Kidney (tissue), 14 donors: ENCODE results near the gene MAML2. TPM values are rescaled to one million over a fixed set of nuclear protein-coding genes. Genes with fewer than 3 reads are reported as not detected.

ENCODE experiments used
- DNase-seq, 5 donors: peaks; one replicate each; pipeline ENCODE4 v3.0.0-alpha.2; 2013 to 2020
- FAIRE-seq: peaks from 2 replicates; lab custom pipeline; 2012; peaks lifted over from hg19 to GRCh38; lab: Jason Lieb, UNC
- H3K27ac ChIP-seq, 2 donors: one replicate each; pipeline ENCODE4 v1.7.0; 2013; ENCODE audit warnings: low read depth in 2 of 2, low read length in 2 of 2, inconsistent platforms in 1 of 2
- H3K27me3 ChIP-seq: one replicate; pipeline ENCODE4 v1.7.1; 2013; ENCODE audit warnings: low read length, inconsistent platforms; ENCODE audit not compliant: control insufficient read depth, insufficient read depth
- H3K36me3 ChIP-seq, 3 donors: one replicate each; pipeline versions ENCODE4 v1.7.0 to v1.7.1; 2013; ENCODE audit warnings: low read length in 3 of 3, control low read depth in 1 of 3, inconsistent platforms in 1 of 3; ENCODE audit not compliant: insufficient read depth in 3 of 3, control insufficient read depth in 2 of 3
- H3K4me1 ChIP-seq, 3 donors: one replicate each; pipeline versions ENCODE4 v1.7.0 to v1.7.1; 2013; ENCODE audit warnings: low read length in 3 of 3, inconsistent platforms in 1 of 3, low read depth in 1 of 3; ENCODE audit not compliant: control insufficient read depth in 2 of 3, insufficient read depth in 2 of 3
- H3K4me3 ChIP-seq, 3 donors: one replicate each; pipeline versions ENCODE4 v1.7.0 to v1.8.1; 2013; ENCODE audit warnings: low read length in 3 of 3, control low read depth in 1 of 3, inconsistent platforms in 1 of 3
- H3K9ac ChIP-seq, 3 donors: one replicate each; pipeline versions ENCODE4 v1.7.0 to v1.7.1; 2013; ENCODE audit warnings: low read length in 3 of 3, control low read depth in 1 of 3, inconsistent platforms in 1 of 3
- H3K9me3 ChIP-seq, 3 donors: one replicate each; pipeline versions ENCODE4 v1.7.0 to v1.7.1; 2013; ENCODE audit warnings: low read length in 3 of 3, control low read depth in 1 of 3, inconsistent platforms in 1 of 3; ENCODE audit not compliant: control insufficient read depth in 2 of 3, insufficient read depth in 1 of 3
- CTCF ChIP-seq: IDR thresholded peaks from 3 replicates; pipeline ENCODE4 v1.5.1; 2012; ENCODE audit warnings: mild to moderate bottlenecking, moderate library complexity, borderline replicate concordance; ENCODE audit not compliant: insufficient read depth; ENCODE audit errors: extremely low read depth
- intact Hi-C: fragments of 100-400 bp; cut with DNase I; formaldehyde crosslinking; loops from one replicate; pipeline ENCODE4 v1.11.1; 2022
- polyA plus RNA-seq: library from polyadenylated mRNA; stranded (reverse); fragments of 350-450 nt; fragmentation: Illumina TruSeq; extraction: RNeasy Lipid Tissue Mini Kit (QIAGEN cat#74804); gene quantifications from one replicate; pipeline ENCODE4 v1.2.3, GENCODE V29; 2014; ENCODE audit warnings: low read depth, low replicate concordance; ENCODE audit not compliant: insufficient read depth
- total RNA-seq: library from RNA; stranded (reverse); fragmentation: NEBNext Ultra II Directional; extraction: Animal tissue kit (Norgen Biotek cat#: 25700); gene quantifications from one replicate; pipeline ENCODE4 v1.2.1, GENCODE V29; 2021
- donor health status: control.
- donor health status: control.
- donor health status: control.
- donor health status: control.
- donor health status: control.
- donor health status: DM: yes; HTN: yes; CAD: no.
- donor health status: Normal renal cell carcinoma (clear cell type).

Gene MAML2
- total and polyA plus RNA-seq, 2 donors from 2014 or later: 4.9 to 32.3 TPM

- Histone ChIP-seq H3K9ac (no peak overlapping the region), H3K4me3 (no peak overlapping the region), H3K4me1 (no peaks in the 10 kb centered on the region), H3K27me3 (no peaks in the 10 kb centered on the region), H3K36me3 (no peaks in the 10 kb centered on the region), H3K27ac (no peak overlapping the region), H3K9me3 (no peaks in the 10 kb centered on the region)
- intact Hi-C loops: no loop called here
- FAIRE-seq (no peak), DNase-seq (no peak)
- TF ChIP-seq CTCF: no peak
These were observed 405.6 kb downstream of the MAML2 start for GRCh38 chr11:95937358-95937757.

DNA sequence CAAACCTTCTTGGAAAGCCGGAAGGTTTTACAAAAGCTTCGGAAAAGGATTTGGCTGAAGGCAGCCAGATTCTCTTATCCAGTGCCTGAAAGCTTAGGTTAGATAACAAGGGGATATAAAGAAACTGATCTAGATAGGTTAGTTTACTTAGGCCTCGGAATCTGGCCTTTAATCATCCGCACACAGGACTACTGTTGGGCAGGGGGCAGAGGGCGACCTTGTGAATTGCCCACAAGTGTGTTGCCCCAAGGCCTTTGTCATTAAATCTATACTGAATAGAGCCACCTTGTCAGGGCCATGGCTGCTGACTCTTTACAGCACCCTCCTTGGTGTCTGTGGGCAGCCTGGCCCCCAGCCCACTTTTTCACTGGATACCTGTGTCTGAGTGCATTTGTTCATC lies 409.4 kb downstream of the MAML2 start:
- H3K27ac ChIP-seq: no peak overlapping the region
- intact Hi-C loops: no loop called here
- FAIRE-seq (no peak), DNase-seq (peak in 1 of 5 donors; percentile 29)
- H3K27me3 ChIP-seq: no peaks in the 10 kb centered on the region
- TF ChIP-seq CTCF: no peak
- H3K9ac ChIP-seq: no peak overlapping the region
- no peaks in the 10 kb centered on the region for H3K4me1 ChIP-seq
- no peak overlapping the region for H3K4me3 ChIP-seq
- H3K9me3 ChIP-seq: no peaks in the 10 kb centered on the region
- no peaks in the 10 kb centered on the region for H3K36me3 ChIP-seq

DNA sequence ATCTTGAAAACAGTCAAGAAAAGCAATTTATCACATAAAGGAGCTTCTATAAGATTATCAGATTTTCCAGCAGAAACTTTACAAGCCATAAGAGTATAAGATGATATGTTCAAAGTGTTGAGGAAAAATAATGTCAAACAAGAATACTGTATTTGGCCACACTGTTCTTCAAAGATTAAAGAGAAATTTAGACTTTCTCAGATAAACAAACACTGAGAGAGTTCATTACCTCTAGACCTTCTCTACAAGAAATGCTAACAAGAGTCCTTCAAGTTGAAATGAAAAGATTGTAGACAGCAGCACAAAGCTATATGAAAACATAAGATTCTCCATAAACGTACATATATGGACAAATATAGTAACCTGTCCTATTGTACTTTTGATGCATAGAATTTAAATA lies 411.1 kb downstream of the MAML2 start:
- intact Hi-C loops: no loop called here
- no peak overlapping the region for H3K9ac ChIP-seq
- FAIRE-seq (no peak), DNase-seq (no peak)
- H3K27ac ChIP-seq: no peak overlapping the region
- H3K4me1 ChIP-seq: no peaks in the 10 kb centered on the region
- no peaks in the 10 kb centered on the region for H3K27me3 ChIP-seq
- no peaks in the 10 kb centered on the region for H3K36me3 ChIP-seq
- no peak overlapping the region for H3K4me3 ChIP-seq
- no peak for TF ChIP-seq CTCF
- H3K9me3 ChIP-seq: no peaks in the 10 kb centered on the region

- TF ChIP-seq CTCF: no peak
- Histone ChIP-seq H3K36me3 (no peaks in the 10 kb centered on the region), H3K9me3 (no peaks in the 10 kb centered on the region), H3K9ac (no peak overlapping the region), H3K27ac (no peak overlapping the region), H3K4me1 (no peaks in the 10 kb centered on the region), H3K27me3 (no peaks in the 10 kb centered on the region), H3K4me3 (no peak overlapping the region)
- DNase-seq (no peak), FAIRE-seq (no peak)
- intact Hi-C loops: no loop called here
These were observed 412.0 kb downstream of the MAML2 start for GRCh38 chr11:95930948-95931347.
